ENCODE data around the gene GSK3A. TPM values are rescaled to one million over a fixed set of nuclear protein-coding genes. Genes with fewer than 3 reads are reported as not detected.
A peak's percentile ranks its signal among the peaks of the same experiment; 100 is the strongest.
"Not testable (repeated sequence)": the region's sequence is repeated elsewhere in the genome, so short reads cannot be mapped to it uniquely, and the experiment has no call there.

GSK3A gene
- total RNA-seq, 1 donor from 2014 or later: 52.3 TPM

GRCh38 chr19:42268142-42268703, 25.8 kb upstream of the GSK3A start:
- no peak overlapping the region for H3K4me3 Mint-ChIP-seq (ENCODE audit: unreplicated experiment)
- H3K27me3 Mint-ChIP-seq (ENCODE audit: unreplicated experiment): no peaks in the 10 kb centered on the region
- no peak overlapping the region for H3K27ac Mint-ChIP-seq (ENCODE audit: unreplicated experiment)
- H3K4me1 Mint-ChIP-seq (ENCODE audit: unreplicated experiment): peaks cover 30% of the 10 kb centered on the region
- no peak for TF ChIP-seq CTCF (IDR thresholded peaks at IDR 0.05)
- no peaks in the 10 kb centered on the region for H3K9me3 Mint-ChIP-seq (ENCODE audit: unreplicated experiment)
- H3K36me3 Mint-ChIP-seq (ENCODE audit: unreplicated experiment): peaks cover 3% of the 10 kb centered on the region
- peak; percentile 100 for DNase-seq (ENCODE audit: extremely low spot score, unreplicated experiment)

DNA sequence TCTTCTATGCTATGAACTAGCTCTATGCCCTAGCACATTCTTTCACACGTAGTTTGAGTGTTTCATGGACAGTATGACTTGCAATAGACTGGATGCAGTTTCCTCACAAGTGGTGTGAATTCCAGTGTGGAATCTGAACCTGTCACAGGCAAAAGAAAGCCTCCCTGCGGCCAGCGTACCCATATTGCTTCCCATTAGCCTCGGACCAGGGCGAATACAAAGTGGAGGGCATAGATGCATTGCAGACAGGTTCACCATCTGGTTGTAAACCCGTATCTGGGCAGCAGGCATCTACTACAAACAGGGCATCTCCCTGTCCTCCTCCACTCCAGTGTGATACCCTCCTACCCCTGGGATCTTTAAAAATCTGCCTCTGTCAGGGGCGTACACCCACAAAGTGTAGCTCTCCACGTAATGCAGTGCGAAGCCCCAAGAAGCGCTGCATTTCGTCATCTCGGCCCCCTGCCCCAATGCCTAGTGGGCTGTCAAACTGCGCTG, 25.3 kb upstream of the GSK3A start:
- Mint-ChIP-seq H3K27me3 (ENCODE audit: unreplicated experiment) (no peaks in the 10 kb centered on the region), H3K27ac (ENCODE audit: unreplicated experiment) (no peak overlapping the region), H3K36me3 (ENCODE audit: unreplicated experiment) (peaks cover 2% of the 10 kb centered on the region), H3K4me1 (ENCODE audit: unreplicated experiment) (peaks cover 30% of the 10 kb centered on the region), H3K9me3 (ENCODE audit: unreplicated experiment) (no peaks in the 10 kb centered on the region), H3K4me3 (ENCODE audit: unreplicated experiment) (no peak overlapping the region)
- TF ChIP-seq CTCF (IDR thresholded peaks at IDR 0.05): no peak
- DNase-seq (ENCODE audit: extremely low spot score, unreplicated experiment): no peak

- H3K36me3 Mint-ChIP-seq (ENCODE audit: unreplicated experiment); H3K9me3 Mint-ChIP-seq (ENCODE audit: unreplicated experiment); DNase-seq (ENCODE audit: extremely low spot score, unreplicated experiment); H3K27ac Mint-ChIP-seq (ENCODE audit: unreplicated experiment); H3K27me3 Mint-ChIP-seq (ENCODE audit: unreplicated experiment); H3K4me3 Mint-ChIP-seq (ENCODE audit: unreplicated experiment): not testable (repeated sequence)
- peaks cover 33% of the 10 kb centered on the region for H3K4me1 Mint-ChIP-seq (ENCODE audit: unreplicated experiment)
Measured at GRCh38 chr19:42266928-42267603, 24.7 kb upstream of the GSK3A start.

DNA sequence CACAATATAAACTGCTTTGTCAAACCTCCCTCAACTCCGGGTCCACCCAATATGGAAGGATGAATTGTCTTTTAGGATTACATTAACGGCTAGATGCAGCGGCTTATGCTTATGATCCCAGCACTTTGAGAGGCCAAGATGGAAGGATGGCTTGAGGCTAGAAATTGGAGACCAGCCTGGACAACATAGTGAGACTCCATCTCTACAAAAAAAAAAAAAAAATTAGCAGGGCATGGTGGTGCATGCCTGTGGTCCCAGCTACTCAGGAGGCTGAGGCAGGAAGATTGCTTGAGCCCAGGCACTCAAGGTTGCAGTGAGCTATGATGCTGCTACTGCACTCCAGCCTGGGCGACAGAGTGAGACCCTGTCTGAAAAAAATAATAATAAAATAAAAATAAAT, 23.7 kb upstream of the GSK3A start:
- not testable (repeated sequence) for H3K4me3 Mint-ChIP-seq (ENCODE audit: unreplicated experiment); H3K27ac Mint-ChIP-seq (ENCODE audit: unreplicated experiment)

GRCh38 chr19:42261763-42262162, 19.4 kb upstream of the GSK3A start:
- no peak for TF ChIP-seq CTCF (IDR thresholded peaks at IDR 0.05)
- Mint-ChIP-seq H3K27me3 (ENCODE audit: unreplicated experiment) (no peaks in the 10 kb centered on the region), H3K4me3 (ENCODE audit: unreplicated experiment) (no peak overlapping the region), H3K27ac (ENCODE audit: unreplicated experiment) (no peak overlapping the region), H3K4me1 (ENCODE audit: unreplicated experiment) (peaks cover 12% of the 10 kb centered on the region), H3K36me3 (ENCODE audit: unreplicated experiment) (no peaks in the 10 kb centered on the region), H3K9me3 (ENCODE audit: unreplicated experiment) (no peaks in the 10 kb centered on the region)
- DNase-seq (ENCODE audit: extremely low spot score, unreplicated experiment): no peak

More for the DNA sequence above, 23.7 kb upstream of the GSK3A start:
- peaks cover 33% of the 10 kb centered on the region for H3K4me1 Mint-ChIP-seq (ENCODE audit: unreplicated experiment)
- not testable (repeated sequence) for DNase-seq (ENCODE audit: extremely low spot score, unreplicated experiment); H3K9me3 Mint-ChIP-seq (ENCODE audit: unreplicated experiment); H3K36me3 Mint-ChIP-seq (ENCODE audit: unreplicated experiment); H3K27me3 Mint-ChIP-seq (ENCODE audit: unreplicated experiment)

DNA sequence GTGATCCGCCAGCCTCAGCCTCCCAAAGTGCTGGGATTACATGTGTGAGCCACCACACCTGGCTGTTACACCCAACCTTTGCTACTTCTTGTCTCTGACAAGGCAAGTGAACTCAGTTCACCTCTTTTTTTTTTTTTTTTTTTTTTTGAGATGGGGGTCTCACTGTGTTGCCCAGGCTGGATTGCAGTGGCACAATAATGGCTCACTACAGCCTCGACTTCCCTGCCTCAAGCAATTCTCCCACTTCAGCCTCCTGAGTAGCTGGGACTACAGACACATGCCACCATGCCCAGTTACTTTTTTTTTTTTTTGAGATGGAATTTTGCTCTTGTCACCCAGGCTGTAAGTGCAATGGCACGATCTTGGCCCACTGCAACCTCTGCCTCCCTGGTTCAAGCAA, 15.4 kb upstream of the GSK3A start:
- H3K36me3 Mint-ChIP-seq (ENCODE audit: unreplicated experiment); H3K9me3 Mint-ChIP-seq (ENCODE audit: unreplicated experiment); H3K27me3 Mint-ChIP-seq (ENCODE audit: unreplicated experiment); H3K4me3 Mint-ChIP-seq (ENCODE audit: unreplicated experiment); DNase-seq (ENCODE audit: extremely low spot score, unreplicated experiment); H3K27ac Mint-ChIP-seq (ENCODE audit: unreplicated experiment): not testable (repeated sequence)
- H3K4me1 Mint-ChIP-seq (ENCODE audit: unreplicated experiment): peaks cover 26% of the 10 kb centered on the region

All from osteocyte (in vitro differentiated cells).